HG03521 (cell line): Measurements from ENCODE around the gene SRGAP3.

Experiments used
- ATAC-seq: cut with Tn5 transposase; IDR thresholded peaks from one replicate; pipeline ENCODE4 v1.9.1; 2021; ENCODE audit warnings: mild to moderate bottlenecking, moderate library complexity; ENCODE audit not compliant: unreplicated experiment

The SRGAP3 gene

GRCh38 chr3:8993331-8993730, 256.1 kb downstream of the SRGAP3 start:
- no peak for ATAC-seq

GRCh38 chr3:8992854-8993253, 256.6 kb downstream of the SRGAP3 start:
- ATAC-seq: no peak

GRCh38 chr3:8992199-8992598, 257.2 kb downstream of the SRGAP3 start:
- ATAC-seq: no peak

GRCh38 chr3:8990266-8991215, 258.9 kb downstream of the SRGAP3 start:
- ATAC-seq: no peak

GRCh38 chr3:8988791-8989558, 260.5 kb downstream of the SRGAP3 start:
- ATAC-seq: no peak

GRCh38 chr3:8988384-8988655, 261.1 kb downstream of the SRGAP3 start:
- ATAC-seq: no peak

GRCh38 chr3:8987645-8988383, 261.6 kb downstream of the SRGAP3 start:
- ATAC-seq: peak; percentile 75

- no peak for ATAC-seq
These were observed 262.2 kb downstream of the SRGAP3 start for GRCh38 chr3:8987226-8987625.

- ATAC-seq: no peak
These were observed 262.7 kb downstream of the SRGAP3 start for GRCh38 chr3:8986741-8987140.

GRCh38 chr3:8985876-8986275, 263.6 kb downstream of the SRGAP3 start:
- ATAC-seq: no peak

- ATAC-seq: no peak
These were observed 264.0 kb downstream of the SRGAP3 start for GRCh38 chr3:8985411-8985831.

- no peak for ATAC-seq
These were observed 264.9 kb downstream of the SRGAP3 start for GRCh38 chr3:8984526-8984925.

GRCh38 chr3:8984081-8984480, 265.4 kb downstream of the SRGAP3 start:
- ATAC-seq: no peak

GRCh38 chr3:8983591-8983990, 265.9 kb downstream of the SRGAP3 start:
- ATAC-seq: no peak

- ATAC-seq: no peak
These were observed 266.4 kb downstream of the SRGAP3 start for GRCh38 chr3:8983026-8983425.

- ATAC-seq: no peak
These were observed 266.9 kb downstream of the SRGAP3 start for GRCh38 chr3:8982509-8982908.

GRCh38 chr3:8981700-8982099, 267.7 kb downstream of the SRGAP3 start:
- no peak for ATAC-seq

- ATAC-seq: no peak
These were observed 268.1 kb downstream of the SRGAP3 start for GRCh38 chr3:8981296-8981695.

GRCh38 chr3:8980756-8981257, 268.6 kb downstream of the SRGAP3 start:
- ATAC-seq: no peak

GRCh38 chr3:8979262-8979661, 270.2 kb downstream of the SRGAP3 start:
- no peak for ATAC-seq

GRCh38 chr3:8978551-8978950, 270.9 kb downstream of the SRGAP3 start:
- ATAC-seq: no peak
